Measurements from ENCODE around the gene RGS17.

RGS17 gene

GRCh38 chr6:153058291-153058690, 72.8 kb downstream of the RGS17 start:
- peaks cover 2% of the 10 kb centered on the region for H3K4me1 ChIP-seq (ENCODE audit: control insufficient read depth, insufficient read depth, low read depth, low read length)
- H3K9ac ChIP-seq (ENCODE audit: low read length) = no peak overlapping the region
- DNase-seq = peak; percentile 72
- H3K23ac ChIP-seq (ENCODE audit: low read length in 2 of 2) = no peak overlapping the region
- H3K79me1 ChIP-seq (replicated peaks; ENCODE audit: low read length, poor library complexity, severe bottlenecking) = peaks cover 28% of the 10 kb centered on the region
- 28% methylated on average over 4 of the region's 4 CpGs for WGBS
- H3K36me3 ChIP-seq (ENCODE audit: control insufficient read depth in 1 of 2, insufficient read depth in 2 of 2, low read depth in 1 of 2, low read length in 2 of 2) = no peaks in the 10 kb centered on the region
- H2BK120ac ChIP-seq (ENCODE audit: low read depth, low read length) = no peak overlapping the region
- H2BK15ac ChIP-seq (ENCODE audit: low read depth, poor library complexity, severe bottlenecking) = no peak overlapping the region
- no peak overlapping the region for H3K4me2 ChIP-seq (ENCODE audit: low read length, poor library complexity, severe bottlenecking)
- H2BK5ac ChIP-seq (ENCODE audit: low read depth, low read length, poor library complexity, severe bottlenecking) = no peak overlapping the region
- H2BK12ac ChIP-seq (ENCODE audit: low read length in 2 of 2) = peak overlapping the region in 1 of 2 experiments; percentile 11
- no peak overlapping the region for H4K8ac ChIP-seq (ENCODE audit: low read length)
- no peak overlapping the region for H3K18ac ChIP-seq (ENCODE audit: low read depth in 1 of 2, low read length in 2 of 2)
- H3K14ac ChIP-seq (ENCODE audit: low read length in 2 of 2) = no peak overlapping the region
- H3K27me3 ChIP-seq (ENCODE audit: control insufficient read depth in 1 of 2, insufficient read depth in 1 of 2, low read length in 2 of 2) = no peaks in the 10 kb centered on the region
- H2AFZ ChIP-seq (ENCODE audit: low read depth, low read length) = no peak overlapping the region
- no peak overlapping the region for H3K4ac ChIP-seq (ENCODE audit: low read depth in 1 of 2, low read length in 2 of 2)
- no peak overlapping the region for H2AK5ac ChIP-seq (ENCODE audit: low read length, severe bottlenecking)
- no peak overlapping the region for H3K27ac ChIP-seq (ENCODE audit: low read length, poor library complexity, severe bottlenecking)
- no peak overlapping the region for H3K4me3 ChIP-seq (ENCODE audit: insufficient read depth in 1 of 2, low read depth in 1 of 2, low read length in 2 of 2)
- no peaks in the 10 kb centered on the region for H3K9me3 ChIP-seq (ENCODE audit: control insufficient read depth, low read length)
- H4K91ac ChIP-seq (ENCODE audit: low read length) = no peak overlapping the region

- Histone ChIP-seq H4K8ac (ENCODE audit: low read length) (no peak overlapping the region), H3K4me1 (ENCODE audit: control insufficient read depth, insufficient read depth, low read depth, low read length) (no peaks in the 10 kb centered on the region), H3K4me2 (ENCODE audit: low read length, poor library complexity, severe bottlenecking) (no peak overlapping the region), H3K23ac (ENCODE audit: low read length in 2 of 2) (no peak overlapping the region), H3K9me3 (ENCODE audit: control insufficient read depth, low read length) (no peaks in the 10 kb centered on the region), H3K18ac (ENCODE audit: low read depth in 1 of 2, low read length in 2 of 2) (no peak overlapping the region), H3K79me1 (replicated peaks; ENCODE audit: low read length, poor library complexity, severe bottlenecking) (peaks cover 27% of the 10 kb centered on the region), H2BK120ac (ENCODE audit: low read depth, low read length) (no peak overlapping the region), H3K9ac (ENCODE audit: low read length) (no peak overlapping the region), H3K14ac (ENCODE audit: low read length in 2 of 2) (no peak overlapping the region), H3K36me3 (ENCODE audit: control insufficient read depth in 1 of 2, insufficient read depth in 2 of 2, low read depth in 1 of 2, low read length in 2 of 2) (peaks cover 0 to 6% of the 10 kb centered on the region in 2 experiments), H2BK12ac (ENCODE audit: low read length in 2 of 2) (no peak overlapping the region), H2BK5ac (ENCODE audit: low read depth, low read length, poor library complexity, severe bottlenecking) (no peak overlapping the region), H3K27me3 (ENCODE audit: control insufficient read depth in 1 of 2, insufficient read depth in 1 of 2, low read length in 2 of 2) (no peaks in the 10 kb centered on the region), H3K4me3 (ENCODE audit: insufficient read depth in 1 of 2, low read depth in 1 of 2, low read length in 2 of 2) (no peak overlapping the region), H3K4ac (ENCODE audit: low read depth in 1 of 2, low read length in 2 of 2) (no peak overlapping the region), H2BK15ac (ENCODE audit: low read depth, poor library complexity, severe bottlenecking) (no peak overlapping the region), H2AK5ac (ENCODE audit: low read length, severe bottlenecking) (no peak overlapping the region), H4K91ac (ENCODE audit: low read length) (no peak overlapping the region), H2AFZ (ENCODE audit: low read depth, low read length) (no peak overlapping the region), H3K27ac (ENCODE audit: low read length, poor library complexity, severe bottlenecking) (no peak overlapping the region)
- no peak for DNase-seq
- no CpG with 5 or more reads among the region's 2 CpGs for WGBS
Observed at GRCh38 chr6:153056308-153056707, 74.8 kb downstream of the RGS17 start.

GRCh38 chr6:153051801-153052200, 79.3 kb downstream of the RGS17 start:
- Histone ChIP-seq H3K27me3 (ENCODE audit: control insufficient read depth in 1 of 2, insufficient read depth in 1 of 2, low read length in 2 of 2) (no peaks in the 10 kb centered on the region), H4K8ac (ENCODE audit: low read length) (no peak overlapping the region), H3K9me3 (ENCODE audit: control insufficient read depth, low read length) (no peaks in the 10 kb centered on the region), H3K4me2 (ENCODE audit: low read length, poor library complexity, severe bottlenecking) (no peak overlapping the region), H2AK5ac (ENCODE audit: low read length, severe bottlenecking) (no peak overlapping the region), H4K91ac (ENCODE audit: low read length) (no peak overlapping the region), H3K18ac (ENCODE audit: low read depth in 1 of 2, low read length in 2 of 2) (no peak overlapping the region), H2BK15ac (ENCODE audit: low read depth, poor library complexity, severe bottlenecking) (no peak overlapping the region), H3K9ac (ENCODE audit: low read length) (no peak overlapping the region), H3K79me1 (replicated peaks; ENCODE audit: low read length, poor library complexity, severe bottlenecking) (peaks cover 22% of the 10 kb centered on the region), H3K27ac (ENCODE audit: low read length, poor library complexity, severe bottlenecking) (no peak overlapping the region), H2BK120ac (ENCODE audit: low read depth, low read length) (no peak overlapping the region), H3K4me3 (ENCODE audit: insufficient read depth in 1 of 2, low read depth in 1 of 2, low read length in 2 of 2) (no peak overlapping the region), H2AFZ (ENCODE audit: low read depth, low read length) (no peak overlapping the region), H3K4ac (ENCODE audit: low read depth in 1 of 2, low read length in 2 of 2) (no peak overlapping the region), H2BK12ac (ENCODE audit: low read length in 2 of 2) (no peak overlapping the region), H3K4me1 (ENCODE audit: control insufficient read depth, insufficient read depth, low read depth, low read length) (no peaks in the 10 kb centered on the region), H3K36me3 (ENCODE audit: control insufficient read depth in 1 of 2, insufficient read depth in 2 of 2, low read depth in 1 of 2, low read length in 2 of 2) (peaks cover 0 to 7% of the 10 kb centered on the region in 2 experiments), H3K14ac (ENCODE audit: low read length in 2 of 2) (no peak overlapping the region), H2BK5ac (ENCODE audit: low read depth, low read length, poor library complexity, severe bottlenecking) (no peak overlapping the region), H3K23ac (ENCODE audit: low read length in 2 of 2) (no peak overlapping the region)
- DNase-seq = no peak

- Histone ChIP-seq H3K36me3 (ENCODE audit: control insufficient read depth in 1 of 2, insufficient read depth in 2 of 2, low read depth in 1 of 2, low read length in 2 of 2) (peaks cover 3 to 9% of the 10 kb centered on the region in 2 experiments), H4K8ac (ENCODE audit: low read length) (no peak overlapping the region), H3K23ac (ENCODE audit: low read length in 2 of 2) (no peak overlapping the region), H3K14ac (ENCODE audit: low read length in 2 of 2) (no peak overlapping the region), H3K9ac (ENCODE audit: low read length) (no peak overlapping the region), H3K4me1 (ENCODE audit: control insufficient read depth, insufficient read depth, low read depth, low read length) (no peaks in the 10 kb centered on the region), H3K4me2 (ENCODE audit: low read length, poor library complexity, severe bottlenecking) (no peak overlapping the region), H2AK5ac (ENCODE audit: low read length, severe bottlenecking) (no peak overlapping the region), H4K91ac (ENCODE audit: low read length) (no peak overlapping the region), H2BK15ac (ENCODE audit: low read depth, poor library complexity, severe bottlenecking) (no peak overlapping the region), H3K27ac (ENCODE audit: low read length, poor library complexity, severe bottlenecking) (no peak overlapping the region), H3K79me1 (replicated peaks; ENCODE audit: low read length, poor library complexity, severe bottlenecking) (peaks cover 23% of the 10 kb centered on the region), H2BK120ac (ENCODE audit: low read depth, low read length) (no peak overlapping the region), H2BK5ac (ENCODE audit: low read depth, low read length, poor library complexity, severe bottlenecking) (no peak overlapping the region), H2AFZ (ENCODE audit: low read depth, low read length) (no peak overlapping the region), H3K4me3 (ENCODE audit: insufficient read depth in 1 of 2, low read depth in 1 of 2, low read length in 2 of 2) (no peak overlapping the region), H3K9me3 (ENCODE audit: control insufficient read depth, low read length) (no peaks in the 10 kb centered on the region), H2BK12ac (ENCODE audit: low read length in 2 of 2) (no peak overlapping the region), H3K4ac (ENCODE audit: low read depth in 1 of 2, low read length in 2 of 2) (no peak overlapping the region), H3K27me3 (ENCODE audit: control insufficient read depth in 1 of 2, insufficient read depth in 1 of 2, low read length in 2 of 2) (no peaks in the 10 kb centered on the region), H3K18ac (ENCODE audit: low read depth in 1 of 2, low read length in 2 of 2) (no peak overlapping the region)
- DNase-seq = no peak
- 95% methylated on average over 2 of the region's 3 CpGs for WGBS
Observed at GRCh38 chr6:153048631-153049030, 82.5 kb downstream of the RGS17 start.

Data from mesenchymal stem cell (in vitro differentiated cells and primary cell).